OCI-LY3 (cell line): ENCODE results near the gene NUDT1.

Experiments
- H2AFZ ChIP-seq: fragments of 200-600, 300-600 bp; shearing (Covaris generic); 2 replicates; pipeline ENCODE4 v1.6.0; 2014; ENCODE audit warnings: antibody characterized with exemption, low read depth, low read length
- H3K27ac ChIP-seq: fragments of 200-600, 300-600 bp; sonication (generic); 2 replicates; pipeline ENCODE4 v1.5.1; 2014; ENCODE audit warnings: mild to moderate bottlenecking, low read length, moderate library complexity, mixed read lengths
- H3K27me3 ChIP-seq: fragments of 200-600, 300-600 bp; sonication (generic); 2 replicates; pipeline ENCODE4 v1.6.1; 2014; ENCODE audit warnings: low read depth, low read length, mixed read lengths
- H3K36me3 ChIP-seq: fragments of 200-600, 300-600 bp; sonication (generic); replicated peaks from 2 replicates; pipeline ENCODE3; 2014; ENCODE audit warnings: low read depth, low read length, mixed read lengths
- H3K4me1 ChIP-seq: fragments of 300-600, 200-600 bp; sonication (generic); 2 replicates; pipeline ENCODE4 v1.6.1; 2014; ENCODE audit warnings: low read length, mixed read lengths
- H3K4me2 ChIP-seq: fragments of 200-600, 300-600 bp; sonication (generic); 2 replicates; pipeline ENCODE4 v1.6.1; 2014; ENCODE audit warnings: low read length, mixed read lengths
- H3K4me3 ChIP-seq: fragments of 300-600, 200-600 bp; sonication (generic); 2 replicates; pipeline ENCODE4 v1.5.1; 2014; ENCODE audit warnings: antibody characterized with exemption, mild to moderate bottlenecking, low read length, moderate library complexity
- H3K79me2 ChIP-seq: fragments of 300-600, 200-600 bp; shearing (Covaris generic); 2 replicates; pipeline ENCODE4 v1.6.1; 2014; ENCODE audit warnings: mild to moderate bottlenecking, low read length, mixed read lengths
- H3K9ac ChIP-seq: fragments of 300-600, 200-600 bp; shearing (Covaris generic); 2 replicates; pipeline ENCODE4 v1.6.0; 2014; ENCODE audit warnings: mild to moderate bottlenecking, low read length, moderate library complexity
- H3K9me3 ChIP-seq: fragments of 200-600, 300-600 bp; shearing (Covaris generic); 2 replicates; pipeline ENCODE4 v1.6.1; 2014; ENCODE audit warnings: low read length, mixed read lengths; ENCODE audit not compliant: insufficient read depth
- H4K20me1 ChIP-seq: fragments of 200-600, 300-600 bp; sonication (generic); 2 replicates; pipeline ENCODE4 v1.6.1; 2016; ENCODE audit warnings: low read length, mixed read lengths; ENCODE audit not compliant: insufficient read depth
- EZH2phosphoT487 ChIP-seq: fragments of 200-600 bp; shearing (Covaris generic); IDR thresholded peaks from 2 replicates; pipeline ENCODE4 v1.6.1; 2018; ENCODE audit warnings: antibody characterized with exemption, mixed run types, low read depth
- TF ChIP-seq, protein P1 (sequence below): fragments of 200-600, 300-600 bp; sonication (generic); IDR thresholded peaks from 2 replicates; pipeline ENCODE4 v1.5.1; 2014; ENCODE audit warnings: antibody characterized with exemption, low read length, low read depth

The NUDT1 gene

DNA sequence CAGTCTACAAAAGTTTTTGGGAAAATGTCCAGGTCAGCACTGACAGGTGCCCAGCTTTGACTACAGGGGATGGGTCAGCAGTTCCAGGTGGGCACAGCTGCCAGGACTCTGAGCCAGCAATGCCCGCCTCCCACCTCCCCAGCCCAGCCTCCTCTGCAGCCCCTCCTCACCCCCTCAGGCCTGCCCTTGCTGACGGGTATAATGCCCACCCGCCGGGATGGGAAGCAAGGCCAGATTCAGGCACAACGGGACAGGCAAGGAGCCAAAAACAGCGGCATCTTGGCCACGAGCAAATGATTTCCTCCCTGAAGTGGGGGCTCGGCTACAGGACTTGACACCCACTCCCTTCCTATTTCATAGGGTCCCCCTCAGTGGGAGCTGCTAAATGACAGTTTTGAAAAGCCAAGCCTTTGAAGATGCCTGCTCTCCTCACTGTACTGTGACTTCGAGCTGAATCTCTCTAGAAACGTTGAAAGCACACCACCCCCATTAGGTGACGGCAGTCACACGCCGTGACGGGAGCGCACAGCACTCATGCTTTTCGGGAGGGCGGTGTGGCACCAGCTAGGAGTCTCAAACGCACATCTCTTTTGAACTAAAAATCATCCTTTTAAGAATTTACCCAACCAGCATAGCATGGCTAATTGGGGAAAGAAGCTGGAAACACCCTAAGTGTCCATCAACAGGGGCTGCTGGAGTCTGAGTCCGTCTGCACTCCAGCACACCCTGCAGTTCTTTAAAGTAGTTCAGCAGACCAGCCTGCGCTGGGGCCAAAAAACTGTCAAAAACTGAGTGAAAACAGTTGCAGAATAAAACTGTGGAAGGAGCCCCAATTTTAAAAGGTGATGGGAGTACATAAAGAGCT, 38.9 kb upstream of the NUDT1 start:
- no peak overlapping the region for H3K27ac ChIP-seq
- no peak overlapping the region for H3K9ac ChIP-seq
- H3K4me3 ChIP-seq: no peak overlapping the region
- no peaks in the 10 kb centered on the region for H4K20me1 ChIP-seq
- TF ChIP-seq EZH2phosphoT487: no peak
- TF ChIP-seq, protein P1, sequence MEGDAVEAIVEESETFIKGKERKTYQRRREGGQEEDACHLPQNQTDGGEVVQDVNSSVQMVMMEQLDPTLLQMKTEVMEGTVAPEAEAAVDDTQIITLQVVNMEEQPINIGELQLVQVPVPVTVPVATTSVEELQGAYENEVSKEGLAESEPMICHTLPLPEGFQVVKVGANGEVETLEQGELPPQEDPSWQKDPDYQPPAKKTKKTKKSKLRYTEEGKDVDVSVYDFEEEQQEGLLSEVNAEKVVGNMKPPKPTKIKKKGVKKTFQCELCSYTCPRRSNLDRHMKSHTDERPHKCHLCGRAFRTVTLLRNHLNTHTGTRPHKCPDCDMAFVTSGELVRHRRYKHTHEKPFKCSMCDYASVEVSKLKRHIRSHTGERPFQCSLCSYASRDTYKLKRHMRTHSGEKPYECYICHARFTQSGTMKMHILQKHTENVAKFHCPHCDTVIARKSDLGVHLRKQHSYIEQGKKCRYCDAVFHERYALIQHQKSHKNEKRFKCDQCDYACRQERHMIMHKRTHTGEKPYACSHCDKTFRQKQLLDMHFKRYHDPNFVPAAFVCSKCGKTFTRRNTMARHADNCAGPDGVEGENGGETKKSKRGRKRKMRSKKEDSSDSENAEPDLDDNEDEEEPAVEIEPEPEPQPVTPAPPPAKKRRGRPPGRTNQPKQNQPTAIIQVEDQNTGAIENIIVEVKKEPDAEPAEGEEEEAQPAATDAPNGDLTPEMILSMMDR: no peak
- peaks cover 6% of the 10 kb centered on the region; the same call in 1 of the 2 replicates for H3K4me1 ChIP-seq
- H2AFZ ChIP-seq: no peak overlapping the region
- H3K36me3 ChIP-seq: peaks cover 5% of the 10 kb centered on the region
- H3K4me2 ChIP-seq: no peak overlapping the region
- no peaks in the 10 kb centered on the region for H3K79me2 ChIP-seq
- no peaks in the 10 kb centered on the region for H3K9me3 ChIP-seq
- no peaks in the 10 kb centered on the region for H3K27me3 ChIP-seq

DNA sequence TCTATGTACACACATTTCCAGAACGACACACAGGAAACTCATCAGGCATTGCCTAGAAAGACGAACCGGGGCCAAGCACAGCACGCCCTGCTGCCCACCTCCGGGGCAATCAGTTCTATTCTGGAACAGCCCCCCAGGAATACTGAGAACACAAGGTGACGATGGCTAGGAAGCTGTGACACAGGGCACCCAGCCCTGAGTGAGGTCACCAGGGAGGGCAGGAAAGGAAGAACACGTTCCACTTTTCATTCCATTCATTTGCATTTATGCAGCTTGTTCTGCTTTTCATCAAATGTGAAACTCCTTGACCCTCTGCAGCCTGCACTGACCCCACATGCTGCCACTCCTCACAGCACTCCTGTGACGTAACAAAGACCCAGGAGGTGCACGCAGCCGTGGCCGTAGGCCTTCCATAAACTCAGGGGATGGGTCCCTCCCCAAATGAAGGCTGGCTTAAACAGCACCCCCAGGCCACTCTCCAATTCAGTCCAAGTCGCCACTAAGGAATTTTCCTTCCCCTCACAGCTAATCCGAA, 38.2 kb upstream of the NUDT1 start:
- no peaks in the 10 kb centered on the region for H3K79me2 ChIP-seq
- no peak overlapping the region for H3K4me2 ChIP-seq
- H3K27me3 ChIP-seq: no peaks in the 10 kb centered on the region
- H2AFZ ChIP-seq: no peak overlapping the region
- H3K27ac ChIP-seq: no peak overlapping the region
- H4K20me1 ChIP-seq: no peaks in the 10 kb centered on the region
- peaks cover 6% of the 10 kb centered on the region; the same call in 1 of the 2 replicates for H3K4me1 ChIP-seq
- H3K36me3 ChIP-seq: peaks cover 8% of the 10 kb centered on the region
- H3K9me3 ChIP-seq: no peaks in the 10 kb centered on the region
- no peak overlapping the region for H3K4me3 ChIP-seq
- no peak for TF ChIP-seq EZH2phosphoT487
- TF ChIP-seq, protein P1: no peak
- no peak overlapping the region for H3K9ac ChIP-seq

DNA sequence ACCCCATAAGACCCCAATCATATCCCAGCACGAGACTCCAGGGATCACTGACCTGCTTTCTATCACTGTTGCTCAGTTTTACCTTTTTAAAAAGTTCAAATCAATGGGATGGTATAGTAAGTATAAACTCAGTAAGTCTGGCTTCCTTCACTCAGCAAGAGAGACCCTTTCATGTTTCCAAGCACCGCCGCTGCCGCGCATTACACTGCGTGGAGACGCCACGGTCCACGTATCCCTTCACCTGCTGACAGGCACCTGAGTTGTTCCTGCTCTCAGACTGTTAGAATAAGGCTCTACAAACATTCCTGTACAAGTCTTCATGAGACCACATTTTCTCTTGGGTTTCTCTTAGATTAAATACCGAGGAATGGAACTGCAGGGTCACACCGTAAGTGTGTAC, 37.6 kb upstream of the NUDT1 start:
- Histone ChIP-seq H3K9ac (no peak overlapping the region), H3K9me3 (no peaks in the 10 kb centered on the region), H3K4me3 (no peak overlapping the region), H3K36me3 (peaks cover 8% of the 10 kb centered on the region), H3K27me3 (no peaks in the 10 kb centered on the region), H3K4me2 (no peak overlapping the region), H4K20me1 (no peaks in the 10 kb centered on the region), H3K4me1 (peaks cover 6% of the 10 kb centered on the region; the same call in 1 of the 2 replicates), H3K27ac (no peak overlapping the region), H2AFZ (no peak overlapping the region), H3K79me2 (no peaks in the 10 kb centered on the region)
- no peak for TF ChIP-seq EZH2phosphoT487

DNA sequence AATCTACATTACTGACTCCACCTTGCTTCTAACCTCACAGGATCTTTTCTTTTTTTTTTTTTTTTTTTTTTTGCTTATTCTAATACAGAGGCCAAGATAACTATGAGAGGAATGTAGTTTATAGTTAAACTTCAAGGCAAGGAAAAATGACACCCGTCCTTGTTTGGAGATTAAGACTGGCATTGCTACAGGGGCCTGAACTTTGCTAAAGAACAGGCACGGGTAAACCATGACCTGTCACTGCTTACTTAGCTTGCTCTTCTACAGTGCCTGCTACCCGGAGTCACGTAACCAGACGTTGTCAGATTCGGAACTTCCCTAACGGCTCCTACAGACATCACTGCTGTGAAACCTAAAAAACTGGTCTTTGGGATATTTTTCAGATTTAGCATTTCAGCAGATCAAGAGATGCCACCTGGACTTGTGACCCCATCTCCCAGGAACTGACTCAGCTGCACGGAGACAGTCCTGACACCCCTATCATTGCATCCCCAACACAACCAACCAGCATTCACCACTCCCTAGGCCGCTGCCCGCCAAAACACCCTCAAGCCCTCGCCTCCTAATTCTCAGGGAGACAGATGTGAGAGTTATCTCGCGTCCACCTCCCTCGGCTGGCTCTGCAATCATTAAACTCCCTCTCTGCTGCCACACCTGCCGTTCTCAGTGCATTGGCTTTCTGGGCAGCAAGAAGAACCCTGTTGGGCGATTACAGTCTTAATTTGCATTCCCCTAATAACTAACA, 36.8 kb upstream of the NUDT1 start:
- peaks cover 6% of the 10 kb centered on the region; the same call in 1 of the 2 replicates for H3K4me1 ChIP-seq
- no peaks in the 10 kb centered on the region for H3K27me3 ChIP-seq
- no peaks in the 10 kb centered on the region for H3K79me2 ChIP-seq
- no peak overlapping the region for H3K4me2 ChIP-seq
- H3K27ac ChIP-seq: no peak overlapping the region
- H3K9ac ChIP-seq: no peak overlapping the region
- H2AFZ ChIP-seq: no peak overlapping the region
- H4K20me1 ChIP-seq: no peaks in the 10 kb centered on the region
- no peak for TF ChIP-seq EZH2phosphoT487
- TF ChIP-seq, protein P1: no peak
- H3K36me3 ChIP-seq: peaks cover 7% of the 10 kb centered on the region
- H3K4me3 ChIP-seq: no peak overlapping the region
- H3K9me3 ChIP-seq: no peaks in the 10 kb centered on the region
